Colonic mucosa (tissue), 4 donors: Measurements from ENCODE around the gene NUFIP1. TPM values are rescaled to one million over a fixed set of nuclear protein-coding genes. Genes with fewer than 3 reads are reported as not detected.
"Not testable (repeated sequence)": the region's sequence is repeated elsewhere in the genome, so short reads cannot be mapped to it uniquely, and the experiment has no call there.

ENCODE experiments used
- DNase-seq: peaks from one replicate; pipeline ENCODE4 v3.0.0-alpha.2; 2020
- H3K27ac ChIP-seq: fragments of 200-600 bp; one replicate; pipeline ENCODE4 v1.8.0; 2021
- H3K27me3 ChIP-seq: fragments of 200-600 bp; one replicate; pipeline ENCODE4 v1.8.0; 2021
- H3K36me3 ChIP-seq: fragments of 200-600 bp; one replicate; pipeline ENCODE4 v1.8.0; 2021
- H3K4me1 ChIP-seq: fragments of 200-600 bp; one replicate; pipeline ENCODE4 v1.8.0; 2021; ENCODE audit warnings: mild to moderate bottlenecking
- H3K4me3 ChIP-seq: fragments of 200-600 bp; one replicate; pipeline ENCODE4 v1.8.0; 2021
- H3K9ac ChIP-seq, 2 donors: one replicate each; pipeline ENCODE4 v1.7.0; 2013; ENCODE audit warnings: control low read depth in 2 of 2, low read depth in 2 of 2, low read length in 2 of 2
- H3K9me3 ChIP-seq: fragments of 200-600 bp; one replicate; pipeline ENCODE4 v1.8.0; 2021
- CTCF ChIP-seq: fragments of 200-600 bp; IDR thresholded peaks from one replicate; pipeline ENCODE4 v1.8.0; 2022; ENCODE audit warnings: antibody characterized with exemption, mild to moderate bottlenecking
- intact Hi-C: fragments of 100-400 bp; cut with DNase I; formaldehyde crosslinking; loops from one replicate; pipeline ENCODE4 v1.14.1; 2022
- total RNA-seq, 2 donors: library from RNA; stranded (reverse); fragmentation: NEBNext Ultra II Directional in 1 of 2; extraction: Animal tissue kit (Norgen Biotek cat#: 25700) in 1 of 2; gene quantifications; one replicate each; pipeline ENCODE4 v1.2.1, GENCODE V29; 2021
- donor health status: healthy.
- donor health status: DM: no; HTN: no; CAD: no.
- donor health status: DM: no; HTN: no; CAD: no.

The NUFIP1 gene
- total RNA-seq, 2 donors from 2014 or later, result 2.8 to 4.0 TPM

- H3K9ac ChIP-seq, result no peak overlapping the region
- no peaks in the 10 kb centered on the region for H3K9me3 ChIP-seq
- no peak for DNase-seq
- no peaks in the 10 kb centered on the region for H3K36me3 ChIP-seq
- intact Hi-C loops, result no loop called here
- no peaks in the 10 kb centered on the region for H3K4me1 ChIP-seq
- no peak overlapping the region for H3K4me3 ChIP-seq
- no peak for TF ChIP-seq CTCF
- H3K27me3 ChIP-seq, result no peaks in the 10 kb centered on the region
- peak overlapping the region; percentile 28 for H3K27ac ChIP-seq
Measured at GRCh38 chr13:44902738-44903137, 86.5 kb downstream of the NUFIP1 start.

GRCh38 chr13:44899967-44900366 lies 89.3 kb downstream of the NUFIP1 start:
- H3K4me1 ChIP-seq, result no peaks in the 10 kb centered on the region
- no peak overlapping the region for H3K27ac ChIP-seq
- H3K36me3 ChIP-seq, result no peaks in the 10 kb centered on the region
- DNase-seq, result no peak
- no peak overlapping the region for H3K9ac ChIP-seq
- no peak for TF ChIP-seq CTCF
- intact Hi-C loops, result no loop called here
- H3K27me3 ChIP-seq, result no peaks in the 10 kb centered on the region
- H3K4me3 ChIP-seq, result no peak overlapping the region
- no peaks in the 10 kb centered on the region for H3K9me3 ChIP-seq

GRCh38 chr13:44898308-44898707 lies 91.0 kb downstream of the NUFIP1 start:
- H3K9ac ChIP-seq, H3K9me3 ChIP-seq, H3K4me3 ChIP-seq, H3K4me1 ChIP-seq, H3K27me3 ChIP-seq, intact Hi-C loops, H3K27ac ChIP-seq, DNase-seq, H3K36me3 ChIP-seq: not testable (repeated sequence)

- no peak overlapping the region for H3K9ac ChIP-seq
- H3K36me3 ChIP-seq, result no peaks in the 10 kb centered on the region
- intact Hi-C loops, result no loop called here
- no peak overlapping the region for H3K27ac ChIP-seq
- DNase-seq, result no peak
- H3K4me3 ChIP-seq, result no peak overlapping the region
- H3K4me1 ChIP-seq, result no peaks in the 10 kb centered on the region
- no peaks in the 10 kb centered on the region for H3K9me3 ChIP-seq
- TF ChIP-seq CTCF, result no peak
- H3K27me3 ChIP-seq, result no peaks in the 10 kb centered on the region
Measured at GRCh38 chr13:44895953-44896335, 93.3 kb downstream of the NUFIP1 start.

DNA sequence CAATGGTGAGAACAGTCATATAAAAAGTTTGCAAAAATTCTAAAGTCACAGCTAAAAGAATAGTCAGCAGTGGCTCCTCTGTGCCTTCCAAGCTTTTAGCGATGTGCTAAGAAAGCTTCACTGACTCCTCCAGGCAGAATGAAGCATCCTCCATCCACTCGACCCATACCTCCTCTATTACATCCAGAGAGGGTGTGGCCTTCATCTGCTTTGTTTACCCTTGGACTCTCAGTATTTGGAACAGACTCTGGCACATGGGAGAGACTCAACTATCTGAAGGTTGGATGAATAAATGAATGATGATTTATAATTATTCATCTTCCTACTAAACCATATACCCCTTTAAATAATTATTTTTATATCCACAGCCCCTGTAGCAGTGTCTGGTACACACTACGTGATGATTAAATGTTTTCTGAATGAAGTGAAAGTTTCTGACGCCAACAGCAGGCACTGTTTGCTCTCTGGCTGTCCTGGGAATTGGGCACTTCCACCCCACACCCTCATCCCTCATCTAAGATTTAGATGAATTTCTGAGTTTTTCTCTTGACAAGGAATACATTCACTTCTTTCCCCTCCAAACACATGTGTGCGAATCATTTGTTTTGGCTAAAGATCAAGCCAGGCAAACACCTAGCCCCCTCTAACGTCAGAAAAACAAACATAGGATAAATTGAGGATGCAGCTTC lies 93.9 kb downstream of the NUFIP1 start:
- Histone ChIP-seq H3K4me1 (no peaks in the 10 kb centered on the region), H3K27me3 (no peaks in the 10 kb centered on the region), H3K9ac (no peak overlapping the region), H3K36me3 (no peaks in the 10 kb centered on the region), H3K4me3 (no peak overlapping the region), H3K9me3 (no peaks in the 10 kb centered on the region), H3K27ac (no peak overlapping the region)
- no peak for TF ChIP-seq CTCF
- DNase-seq, result no peak
- intact Hi-C loops, result no loop called here

GRCh38 chr13:44894001-44894770 lies 95.1 kb downstream of the NUFIP1 start:
- H3K9ac ChIP-seq, result no peak overlapping the region
- H3K36me3 ChIP-seq, result no peaks in the 10 kb centered on the region
- no peaks in the 10 kb centered on the region for H3K4me1 ChIP-seq
- intact Hi-C loops, result no loop called here
- DNase-seq, result no peak
- H3K27ac ChIP-seq, result no peak overlapping the region
- TF ChIP-seq CTCF, result no peak
- H3K27me3 ChIP-seq, result no peaks in the 10 kb centered on the region
- no peaks in the 10 kb centered on the region for H3K9me3 ChIP-seq
- no peak overlapping the region for H3K4me3 ChIP-seq
